H9 (cell line): ENCODE data around the gene ELFN1. TPM values are rescaled to one million over a fixed set of nuclear protein-coding genes. Genes with fewer than 3 reads are reported as not detected.

Experiments
- DNase-seq: peaks from one replicate; pipeline ENCODE4 v3.0.0-alpha.2; 2017
- H2AFZ ChIP-seq: one replicate; pipeline ENCODE4 v1.6.1; 2013; ENCODE audit warnings: mild to moderate bottlenecking, low read length, control low read depth, moderate library complexity
- H2AK5ac ChIP-seq: 2 replicates; pipeline ENCODE4 v1.6.1; 2013; ENCODE audit warnings: low read length, control low read depth, mixed read lengths; ENCODE audit not compliant: insufficient read length
- H2BK120ac ChIP-seq: one replicate; pipeline ENCODE4 v1.6.1; 2013; ENCODE audit warnings: low read depth, mild to moderate bottlenecking, low read length, control low read depth, inconsistent platforms; ENCODE audit not compliant: poor library complexity, severe bottlenecking
- H2BK12ac ChIP-seq: 2 replicates; pipeline ENCODE4 v1.6.1; 2013; ENCODE audit warnings: low read length, control low read depth, mixed read lengths, low read depth; ENCODE audit not compliant: insufficient read length
- H2BK15ac ChIP-seq: 2 replicates; pipeline ENCODE4 v1.6.1; 2013; ENCODE audit warnings: low read depth, low read length, control low read depth
- H2BK20ac ChIP-seq: one replicate; pipeline ENCODE4 v1.6.1; 2013; ENCODE audit warnings: low read depth, mild to moderate bottlenecking, low read length, control low read depth, inconsistent platforms; ENCODE audit not compliant: poor library complexity, severe bottlenecking
- H2BK5ac ChIP-seq: 2 replicates; pipeline ENCODE4 v1.6.1; 2013; ENCODE audit warnings: low read length, control low read depth, mixed read lengths; ENCODE audit not compliant: insufficient read length
- H3K14ac ChIP-seq: 2 replicates; pipeline ENCODE4 v1.6.1; 2013; ENCODE audit warnings: low read length, control low read depth; ENCODE audit not compliant: insufficient read depth
- H3K18ac ChIP-seq: 2 replicates; pipeline ENCODE4 v1.6.1; 2013; ENCODE audit warnings: low read depth, mild to moderate bottlenecking, mixed read lengths, low read length, control low read depth; ENCODE audit not compliant: insufficient read length
- H3K23ac ChIP-seq: 2 replicates; pipeline ENCODE4 v1.6.1; 2013; ENCODE audit warnings: low read length, control low read depth, mixed read lengths, low read depth; ENCODE audit not compliant: insufficient read length
- H3K23me2 ChIP-seq: 2 replicates; pipeline ENCODE4 v1.6.1; 2013; ENCODE audit warnings: low read depth, mild to moderate bottlenecking, mixed read lengths, low read length, control low read depth; ENCODE audit not compliant: insufficient read length, poor library complexity, severe bottlenecking
- H3K27ac ChIP-seq: 2 replicates; pipeline ENCODE4 v1.5.1; 2013; ENCODE audit warnings: low read length, control low read depth, mixed read lengths, low read depth; ENCODE audit not compliant: insufficient read length
- H3K27me3 ChIP-seq: 2 replicates; pipeline ENCODE4 v1.6.1; 2013; ENCODE audit warnings: low read length, control low read depth, inconsistent platforms; ENCODE audit not compliant: insufficient read depth
- H3K4ac ChIP-seq: 2 replicates; pipeline ENCODE4 v1.6.1; 2013; ENCODE audit warnings: low read depth, mild to moderate bottlenecking, control low read depth, inconsistent platforms, low read length, moderate library complexity
- H3K4me1 ChIP-seq: 2 replicates; pipeline ENCODE4 v1.6.1; 2013; ENCODE audit warnings: low read length, control low read depth, inconsistent platforms; ENCODE audit not compliant: insufficient read depth
- H3K4me2 ChIP-seq: 2 replicates; pipeline ENCODE4 v1.6.1; 2013; ENCODE audit warnings: low read length, control low read depth, mixed read lengths; ENCODE audit not compliant: insufficient read length, insufficient read depth
- H3K56ac ChIP-seq: 2 replicates; pipeline ENCODE4 v1.6.1; 2013; ENCODE audit warnings: low read depth, mild to moderate bottlenecking, mixed read lengths, low read length, control low read depth; ENCODE audit not compliant: insufficient read length
- H3K79me1 ChIP-seq: 2 replicates; pipeline ENCODE4 v1.6.1; 2013; ENCODE audit warnings: low read depth, mild to moderate bottlenecking, moderate library complexity, low read length, control low read depth, inconsistent platforms; ENCODE audit not compliant: insufficient read depth, poor library complexity, severe bottlenecking
- H3K79me2 ChIP-seq: 2 replicates; pipeline ENCODE4 v1.6.1; 2013; ENCODE audit warnings: low read length, control low read depth, inconsistent platforms; ENCODE audit not compliant: insufficient read depth
- H3K9ac ChIP-seq: 2 replicates; pipeline ENCODE4 v1.6.1; 2013; ENCODE audit warnings: low read length, control low read depth, mixed read lengths; ENCODE audit not compliant: insufficient read length; ENCODE audit errors: extremely low read depth
- H3K9me3 ChIP-seq: one replicate; pipeline ENCODE4 v1.6.1; 2013; ENCODE audit warnings: low read depth, low read length, inconsistent platforms; ENCODE audit not compliant: control insufficient read depth
- H3T11ph ChIP-seq: one replicate; pipeline ENCODE4 v1.6.1; 2013; ENCODE audit warnings: mild to moderate bottlenecking, low read length, control low read depth, inconsistent platforms
- H4K20me1 ChIP-seq: one replicate; pipeline ENCODE4 v1.6.1; 2013; ENCODE audit not compliant: control insufficient read depth, insufficient read length, insufficient read depth
- H4K5ac ChIP-seq: 2 replicates; pipeline ENCODE4 v1.6.1; 2013; ENCODE audit warnings: low read depth, mild to moderate bottlenecking, mixed read lengths, low read length, control low read depth; ENCODE audit not compliant: insufficient read length
- H4K8ac ChIP-seq: replicated peaks from 2 replicates; pipeline ENCODE4 v1.6.1; 2013; ENCODE audit warnings: low read length, control low read depth, mixed read lengths, low read depth; ENCODE audit not compliant: insufficient read length
- H4K91ac ChIP-seq: 2 replicates; pipeline ENCODE4 v1.6.1; 2013; ENCODE audit warnings: low read depth, mild to moderate bottlenecking, moderate library complexity, mixed read lengths, low read length, control low read depth; ENCODE audit not compliant: insufficient read length
- H3K27ac Mint-ChIP-seq, 3 experiments: 2 replicates in 2 of 3; 3 replicates in 1 of 3; pipeline ENCODE4 v1.8.0; 2020 to 2021; ENCODE audit warnings: mixed read lengths in 3 of 3, mild to moderate bottlenecking in 1 of 3, moderate library complexity in 1 of 3
- H3K27me3 Mint-ChIP-seq: 2 replicates; pipeline ENCODE4 v1.8.0; 2021; ENCODE audit warnings: low read depth, mild to moderate bottlenecking, moderate library complexity, mixed read lengths
- H3K36me3 Mint-ChIP-seq, 3 experiments: 2 replicates in 2 of 3; 3 replicates in 1 of 3; pipeline ENCODE4 v1.8.0; 2020 to 2021; ENCODE audit warnings: low read depth in 3 of 3, mixed read lengths in 3 of 3; ENCODE audit not compliant: insufficient read depth in 1 of 3
- H3K4me1 Mint-ChIP-seq, 2 experiments: 2 replicates each; pipeline ENCODE4 v1.8.0; 2020; ENCODE audit warnings: mixed read lengths in 2 of 2
- H3K4me3 Mint-ChIP-seq, 2 experiments: 2 replicates in 1 of 2; 3 replicates in 1 of 2; pipeline ENCODE4 v1.8.0; 2020 to 2021; ENCODE audit warnings: mild to moderate bottlenecking in 2 of 2, mixed read lengths in 2 of 2, moderate library complexity in 1 of 2
- H3K9me3 Mint-ChIP-seq, 2 experiments: 2 replicates in 1 of 2; 3 replicates in 1 of 2; pipeline ENCODE4 v1.8.0; 2020; ENCODE audit warnings: mild to moderate bottlenecking in 2 of 2, mixed read lengths in 2 of 2, moderate library complexity in 1 of 2
- CTCF ChIP-seq: fragments of 200-600 bp; sonication (generic); conservative IDR thresholded peaks from 3 replicates; pipeline ENCODE4 v1.8.0; 2021; ENCODE audit warnings: antibody characterized with exemption, mild to moderate bottlenecking
- WGBS: extraction: QIAGEN DNeasy Blood & Tissue Kit; methylation state at CpG from one replicate; pipeline ENCODE4 v1.1.7; 2013; ENCODE audit warnings: missing lambda C conversion rate, low lambda C conversion rate, mixed read lengths; ENCODE audit not compliant: insufficient read length; ENCODE audit errors: extremely low coverage; 5-methylcytosine and 5-hydroxymethylcytosine counted together
- total RNA-seq: library from RNA; stranded (reverse); gene quantifications from 2 replicates; pipeline ENCODE4 v1.2.1, GENCODE V29; 2021

ELFN1 gene
- total RNA-seq, 1 experiment from 2014 or later = 3.7 TPM

DNA sequence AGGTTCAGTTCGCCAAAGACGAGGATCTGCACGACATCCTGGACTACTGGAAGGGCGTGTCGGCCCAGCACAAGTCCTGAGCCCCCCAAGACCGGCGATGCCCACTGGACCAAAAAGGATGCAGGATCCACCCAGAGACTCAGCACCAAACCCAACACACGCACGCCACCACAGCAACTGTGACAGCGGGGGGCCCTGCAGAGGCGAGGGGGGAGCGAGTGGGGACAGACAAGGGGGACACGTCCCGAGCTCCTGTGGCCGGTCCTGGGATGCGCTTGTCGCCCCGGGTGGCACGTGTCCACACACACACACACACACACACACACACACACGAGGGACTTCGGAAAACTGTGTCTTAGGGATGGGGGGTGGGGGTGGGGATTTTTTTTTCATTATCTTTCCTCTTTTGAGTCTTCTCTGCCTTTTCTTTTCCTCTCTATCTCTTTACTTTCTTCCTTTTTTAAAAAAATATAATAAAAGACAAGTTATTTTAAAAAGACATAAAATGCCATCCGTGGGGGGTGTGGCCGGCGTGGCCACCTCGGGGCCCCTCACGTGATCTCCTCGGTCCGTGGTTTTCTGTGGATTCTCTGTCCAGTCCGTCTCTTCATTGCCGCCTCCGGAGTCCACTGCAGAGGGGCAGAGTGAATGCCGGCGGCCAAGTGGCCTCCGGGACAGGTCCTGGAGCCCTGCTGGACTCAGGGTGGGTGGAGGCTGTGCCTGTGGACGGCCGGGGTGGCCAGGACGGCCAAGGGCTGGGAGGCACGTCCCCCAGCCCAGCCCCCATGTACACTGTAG, 77.1 kb downstream of the ELFN1 start:
- Histone ChIP-seq H2BK12ac (no peak overlapping the region), H3K14ac (no peak overlapping the region; the same call in 1 of the 2 replicates), H3K79me1 (no peaks in the 10 kb centered on the region), H3K27me3 (no peaks in the 10 kb centered on the region), H3K9me3 (no peaks in the 10 kb centered on the region), H2BK15ac (no peak overlapping the region), H2BK120ac (no peak overlapping the region), H3K56ac (no peak overlapping the region), H3K18ac (no peak overlapping the region), H4K20me1 (no peaks in the 10 kb centered on the region), H3T11ph (no peak overlapping the region), H3K27ac (no peak overlapping the region), H2AFZ (no peak overlapping the region), H2BK5ac (no peak overlapping the region), H3K79me2 (no peaks in the 10 kb centered on the region), H3K4me2 (no peak overlapping the region), H4K8ac (no peak overlapping the region), H4K91ac (no peak overlapping the region), H3K23me2 (no peaks in the 10 kb centered on the region), H3K9ac (no peak overlapping the region), H2BK20ac (no peak overlapping the region), H3K23ac (no peak overlapping the region), H3K4me1 (no peaks in the 10 kb centered on the region), H3K4ac (no peak overlapping the region), H4K5ac (no peak overlapping the region), H2AK5ac (no peak overlapping the region)
- Mint-ChIP-seq H3K9me3 (no peaks in the 10 kb centered on the region; a peak in 1 of 5 replicates), H3K27ac (no peak overlapping the region), H3K4me3 (no peak overlapping the region), H3K4me1 (peaks cover 0 to 5% of the 10 kb centered on the region in 2 experiments; a peak in 1 of 4 replicates), H3K27me3 (no peaks in the 10 kb centered on the region; the same call in 1 of the 2 replicates), H3K36me3 (no peaks in the 10 kb centered on the region; a peak in 1 of 7 replicates)
- TF ChIP-seq CTCF = no peak
- no CpG with 5 or more reads among the region's 38 CpGs for WGBS
- no peak for DNase-seq
